T-cell (primary cell): Measurements from ENCODE around the gene IL6. TPM values are rescaled to one million over a fixed set of nuclear protein-coding genes. Genes with fewer than 3 reads are reported as not detected.
"Not testable (repeated sequence)": the region's sequence is repeated elsewhere in the genome, so short reads cannot be mapped to it uniquely, and the experiment has no call there.

Source experiments
- ATAC-seq, 4 experiments: fragments of 200-7000 bp in 3 of 4; fragments of 150-1000 bp in 1 of 4; cut with Tn5 transposase; replicated peaks in 1 of 4; 1 replicate in 3 of 4; 2 replicates in 1 of 4; pipeline ENCODE4 v1.10.0; 2021; ENCODE audit warnings: moderate library complexity in 3 of 4, mild to moderate bottlenecking in 2 of 4, moderate number of reproducible peaks in 1 of 4
- CTCF ChIA-PET, 2 donors: fragments of 300-600 bp; sonication (Branson Sonifier 250); formaldehyde crosslinking; loops; one replicate each; lab custom pipeline; 2022; ENCODE audit warnings: antibody characterized with exemption in 2 of 2; lab: Charles Lee
- POLR2A ChIA-PET, 2 donors: fragments of 300-600 bp; sonication (Branson Sonifier 250); formaldehyde crosslinking; loops; one replicate each; lab custom pipeline; 2022; ENCODE audit warnings: antibody characterized with exemption in 2 of 2; lab: Charles Lee
- DNase-seq, 35 experiments: peaks; one replicate each; pipeline versions ENCODE4 v3.0.0 to v3.0.0-alpha.2; 2013 to 2023
- H3K27ac ChIP-seq: one replicate; pipeline ENCODE4 v1.5.1; 2013; ENCODE audit warnings: low read length
- H3K27me3 ChIP-seq, 2 experiments: replicated peaks in 1 of 2; 1 replicate in 1 of 2; 2 replicates in 1 of 2; pipeline versions ENCODE4 v1.6.1 to v1.7.0; 2013; ENCODE audit warnings: low read length in 1 of 2, mixed read lengths in 1 of 2; ENCODE audit not compliant: control insufficient read depth in 2 of 2, insufficient read depth in 2 of 2; ENCODE audit errors: extremely low read depth in 1 of 2
- H3K36me3 ChIP-seq, 2 donors: 1 replicate in 1 of 2; 2 replicates in 1 of 2; pipeline versions ENCODE4 v1.6.1 to v1.7.0; 2013; ENCODE audit warnings: low read length in 1 of 2; ENCODE audit not compliant: control insufficient read depth in 2 of 2, insufficient read depth in 1 of 2; ENCODE audit errors: extremely low read depth in 1 of 2
- H3K4me1 ChIP-seq, 2 experiments: 1 replicate in 1 of 2; 2 replicates in 1 of 2; pipeline versions ENCODE4 v1.6.1 to v1.7.0; 2013; ENCODE audit warnings: low read length in 2 of 2, mixed read lengths in 1 of 2; ENCODE audit not compliant: insufficient read depth in 2 of 2, control insufficient read depth in 1 of 2; ENCODE audit errors: extremely low read depth in 1 of 2
- H3K4me3 ChIP-seq, 2 donors: 1 replicate in 1 of 2; 2 replicates in 1 of 2; pipeline versions ENCODE4 v1.5.1 to v1.7.0; 2013; ENCODE audit warnings: mild to moderate bottlenecking in 2 of 2, low read length in 1 of 2, moderate library complexity in 1 of 2; ENCODE audit not compliant: control insufficient read depth in 1 of 2; ENCODE audit errors: extremely low read depth in 1 of 2
- H3K9me3 ChIP-seq: 2 replicates; pipeline ENCODE4 v1.7.0; 2013
- H3K27ac Mint-ChIP-seq, 2 donors: one replicate each; pipeline ENCODE4 v1.8.0; 2020 to 2021; ENCODE audit warnings: mild to moderate bottlenecking in 2 of 2, mixed read lengths in 2 of 2
- H3K27me3 Mint-ChIP-seq, 2 donors: one replicate each; pipeline ENCODE4 v1.8.0; 2021 to 2022; ENCODE audit warnings: mixed read lengths in 2 of 2
- H3K36me3 Mint-ChIP-seq: one replicate; pipeline ENCODE4 v1.8.0; 2021; ENCODE audit warnings: mixed read lengths
- H3K4me1 Mint-ChIP-seq, 3 donors: one replicate each; pipeline ENCODE4 v1.8.0; 2020 to 2022; ENCODE audit warnings: mixed read lengths in 3 of 3, mild to moderate bottlenecking in 1 of 3
- H3K4me3 Mint-ChIP-seq, 3 donors: one replicate each; pipeline ENCODE4 v1.8.0; 2020 to 2022; ENCODE audit warnings: mild to moderate bottlenecking in 3 of 3, mixed read lengths in 3 of 3, moderate library complexity in 3 of 3
- H3K9me3 Mint-ChIP-seq, 3 donors: one replicate each; pipeline ENCODE4 v1.8.0; 2020 to 2022; ENCODE audit warnings: mixed read lengths in 3 of 3
- WGBS: methylation state at CpG from one replicate; pipeline ENCODE4 v1.1.5; 2013; ENCODE audit warnings: missing lambda C conversion rate; ENCODE audit not compliant: insufficient coverage; 5-methylcytosine and 5-hydroxymethylcytosine counted together
- total RNA-seq, 35 experiments: library from RNA in 6 of 35; stranded (reverse) in 6 of 35; fragments of 120-200 nt in 1 of 35; gene quantifications; one replicate each; pipeline versions ENCODE4 v1.2.1 to v1.2.4 and lab custom pipeline; 2013 to 2026

Gene IL6
- total RNA-seq, 5 donors from 2014 or later (not counting 1 experiment from before 2014, with no cell fraction given) = 0.68 to 1.2 TPM; not detected in 3

GRCh38 chr7:22700559-22701002 lies 26.4 kb upstream of the IL6 start:
- peaks cover 27 to 38% (median 28%) of the 10 kb centered on the region in 3 donors for H3K4me1 Mint-ChIP-seq
- H3K4me3 Mint-ChIP-seq = no peak overlapping the region
- H3K27me3 Mint-ChIP-seq = peaks cover 2 to 8% of the 10 kb centered on the region in 2 donors
- H3K9me3 ChIP-seq = no peaks in the 10 kb centered on the region
- H3K4me1 ChIP-seq = peaks cover 0 to 11% of the 10 kb centered on the region in 2 experiments
- H3K27ac ChIP-seq = no peak overlapping the region
- H3K36me3 ChIP-seq = no peaks in the 10 kb centered on the region
- POLR2A ChIA-PET = interaction anchor here in 1 of 2 donors (0.6 kb wide), 1 partner anchor 76 kb away, joined by 11 read pairs; no protein-coding TSS in a partner anchor
- ATAC-seq (no peak), DNase-seq (no peak)
- WGBS = no CpG with 5 or more reads among the region's 1 CpG
- no peaks in the 10 kb centered on the region for H3K9me3 Mint-ChIP-seq
- no peak overlapping the region for H3K27ac Mint-ChIP-seq
- H3K4me3 ChIP-seq = no peak overlapping the region
- no peaks in the 10 kb centered on the region for H3K36me3 Mint-ChIP-seq
- CTCF ChIA-PET = no interaction called here
- peaks cover 0 to 4% of the 10 kb centered on the region in 2 experiments for H3K27me3 ChIP-seq

GRCh38 chr7:22702516-22702915 lies 24.5 kb upstream of the IL6 start:
- H3K27me3 Mint-ChIP-seq = peaks cover 2 to 8% of the 10 kb centered on the region in 2 donors
- CTCF ChIA-PET = no interaction called here
- H3K27ac Mint-ChIP-seq = no peak overlapping the region
- Histone ChIP-seq H3K4me3 (no peak overlapping the region), H3K27ac (no peak overlapping the region), H3K9me3 (no peaks in the 10 kb centered on the region), H3K4me1 (peaks cover 0 to 11% of the 10 kb centered on the region in 2 experiments), H3K36me3 (no peaks in the 10 kb centered on the region), H3K27me3 (peaks cover 0 to 4% of the 10 kb centered on the region in 2 experiments)
- DNase-seq (no peak), ATAC-seq (no peak)
- H3K36me3 Mint-ChIP-seq = no peaks in the 10 kb centered on the region
- WGBS = no CpG with 5 or more reads among the region's 4 CpGs
- POLR2A ChIA-PET = interaction anchor here in 1 of 2 donors (0.6 kb wide), 1 partner anchor 38 kb away, joined by 3 read pairs; no protein-coding TSS in a partner anchor
- no peaks in the 10 kb centered on the region for H3K9me3 Mint-ChIP-seq
- H3K4me1 Mint-ChIP-seq = peaks cover 14 to 20% (median 17%) of the 10 kb centered on the region in 3 donors
- no peak overlapping the region for H3K4me3 Mint-ChIP-seq

- WGBS = no CpG with 5 or more reads among the region's 10 CpGs
- H3K4me1 ChIP-seq, H3K27ac ChIP-seq, H3K36me3 ChIP-seq, ATAC-seq, H3K9me3 ChIP-seq, H3K36me3 Mint-ChIP-seq, H3K4me3 ChIP-seq, DNase-seq, H3K4me3 Mint-ChIP-seq, H3K27me3 Mint-ChIP-seq, H3K27me3 ChIP-seq, H3K27ac Mint-ChIP-seq, CTCF ChIA-PET, H3K9me3 Mint-ChIP-seq, POLR2A ChIA-PET: not testable (repeated sequence)
- peaks cover 8 to 13% (median 10%) of the 10 kb centered on the region in 3 donors for H3K4me1 Mint-ChIP-seq
These were observed 23.7 kb upstream of the IL6 start for GRCh38 chr7:22703107-22703855.

- H3K4me3 Mint-ChIP-seq, H3K36me3 ChIP-seq, H3K9me3 Mint-ChIP-seq, H3K27me3 ChIP-seq, H3K27ac ChIP-seq, H3K4me1 Mint-ChIP-seq, ATAC-seq, H3K27me3 Mint-ChIP-seq, H3K9me3 ChIP-seq, H3K36me3 Mint-ChIP-seq, H3K27ac Mint-ChIP-seq, CTCF ChIA-PET, H3K4me1 ChIP-seq, POLR2A ChIA-PET, H3K4me3 ChIP-seq, DNase-seq: not testable (repeated sequence)
- 81% methylated on average over 12 of the region's 17 CpGs for WGBS
These were observed 22.9 kb upstream of the IL6 start for GRCh38 chr7:22703978-22704610.

GRCh38 chr7:22704722-22705121 lies 22.3 kb upstream of the IL6 start:
- H3K27me3 Mint-ChIP-seq, H3K27ac Mint-ChIP-seq, H3K36me3 Mint-ChIP-seq, H3K27ac ChIP-seq, H3K4me1 Mint-ChIP-seq, DNase-seq, H3K4me3 Mint-ChIP-seq, CTCF ChIA-PET, H3K27me3 ChIP-seq, POLR2A ChIA-PET, H3K4me3 ChIP-seq, H3K9me3 ChIP-seq, H3K9me3 Mint-ChIP-seq, H3K4me1 ChIP-seq, H3K36me3 ChIP-seq, ATAC-seq: not testable (repeated sequence)
- 88% methylated on average over 5 of the region's 6 CpGs for WGBS

GRCh38 chr7:22705874-22706273 lies 21.1 kb upstream of the IL6 start:
- H3K4me1 ChIP-seq, H3K4me3 ChIP-seq, H3K9me3 Mint-ChIP-seq, H3K36me3 Mint-ChIP-seq, H3K9me3 ChIP-seq, ATAC-seq, DNase-seq, H3K27me3 ChIP-seq, H3K4me3 Mint-ChIP-seq, H3K4me1 Mint-ChIP-seq, H3K27ac Mint-ChIP-seq, H3K36me3 ChIP-seq, CTCF ChIA-PET, POLR2A ChIA-PET, H3K27ac ChIP-seq, H3K27me3 Mint-ChIP-seq: not testable (repeated sequence)
- WGBS = 100% methylated on average over 2 of the region's 7 CpGs
